Testis (tissue), 3 donors: ENCODE measurements around the gene DCST2. TPM values are rescaled to one million over a fixed set of nuclear protein-coding genes. Genes with fewer than 3 reads are reported as not detected.
A peak's percentile ranks its signal among the peaks of the same experiment; 100 is the strongest.
"Not testable (repeated sequence)": the region's sequence is repeated elsewhere in the genome, so short reads cannot be mapped to it uniquely, and the experiment has no call there.

Source experiments
- DNase-seq: peaks from one replicate; pipeline ENCODE4 v3.0.0-alpha.2; 2019
- H3K27ac ChIP-seq, 2 donors: fragments of 200-600 bp; sonication (generic); one replicate each; pipeline ENCODE4 v1.5.1; 2019
- H3K27me3 ChIP-seq: fragments of 200-600 bp; sonication (generic); one replicate; pipeline ENCODE4 v1.5.1; 2019
- H3K36me3 ChIP-seq: fragments of 200-600 bp; sonication (generic); one replicate; pipeline ENCODE4 v1.5.1; 2017; ENCODE audit warnings: low read depth; ENCODE audit errors: missing control alignments
- H3K4me1 ChIP-seq: fragments of 200-600 bp; sonication (generic); one replicate; pipeline ENCODE4 v1.5.1; 2019
- H3K4me3 ChIP-seq, 2 donors: fragments of 200-600 bp; sonication (generic); one replicate each; pipeline ENCODE4 v1.5.1; 2017 to 2019
- H3K9me3 ChIP-seq: fragments of 200-600 bp; sonication (generic); one replicate; pipeline ENCODE4 v1.5.1; 2017
- POLR2A ChIP-seq: fragments of 450-650 bp; IDR thresholded peaks from one replicate; pipeline ENCODE4 v1.6.1; 2017; ENCODE audit warnings: antibody characterized with exemption, mild to moderate bottlenecking, moderate library complexity
- WGBS, 2 donors: methylation state at CpG; one replicate each; pipeline ENCODE4 v1.1.5; 2018; 5-methylcytosine and 5-hydroxymethylcytosine counted together
- intact Hi-C: fragments of 100-400 bp; cut with DNase I; formaldehyde crosslinking; loops from one replicate; pipeline ENCODE4 v1.15.1; 2023; ENCODE audit warnings: low total_unique reads
- polyA plus RNA-seq: library from polyadenylated mRNA; stranded (reverse); fragments of 350-450 nt; fragmentation: Illumina TruSeq; extraction: RNeasy Lipid Tissue Mini Kit (QIAGEN cat#74804); gene quantifications from one replicate; pipeline ENCODE4 v1.2.3, GENCODE V29; 2014; ENCODE audit warnings: low read depth, low replicate concordance; ENCODE audit not compliant: insufficient read depth
- total RNA-seq, 2 donors: library from RNA; depleted of rRNA; stranded (reverse); fragments of >200 nt; gene quantifications; one replicate each; pipeline ENCODE4 v1.2.3, GENCODE V29; 2016
- TF ChIP-seq, protein P1 (sequence below), 3 experiments: fragments of 450-650 bp in 2 of 3; fragments of 200-600 bp in 1 of 3; sonication (generic) in 1 of 3; IDR thresholded peaks; one replicate each; pipeline ENCODE4 v1.5.1; 2016 to 2019; ENCODE audit warnings: antibody characterized with exemption in 3 of 3, mild to moderate bottlenecking in 2 of 3, moderate library complexity in 1 of 3

Gene DCST2
- total and polyA plus RNA-seq, 3 donors from 2014 or later = 9.9 to 20.4 (median 14.4) TPM

- intact Hi-C loops = no loop called here
- H3K27ac ChIP-seq = no peak overlapping the region
- H3K27me3 ChIP-seq = no peaks in the 10 kb centered on the region
- no peak overlapping the region for H3K4me3 ChIP-seq
- no peaks in the 10 kb centered on the region for H3K9me3 ChIP-seq
- no peaks in the 10 kb centered on the region for H3K36me3 ChIP-seq
- TF ChIP-seq, protein P1, sequence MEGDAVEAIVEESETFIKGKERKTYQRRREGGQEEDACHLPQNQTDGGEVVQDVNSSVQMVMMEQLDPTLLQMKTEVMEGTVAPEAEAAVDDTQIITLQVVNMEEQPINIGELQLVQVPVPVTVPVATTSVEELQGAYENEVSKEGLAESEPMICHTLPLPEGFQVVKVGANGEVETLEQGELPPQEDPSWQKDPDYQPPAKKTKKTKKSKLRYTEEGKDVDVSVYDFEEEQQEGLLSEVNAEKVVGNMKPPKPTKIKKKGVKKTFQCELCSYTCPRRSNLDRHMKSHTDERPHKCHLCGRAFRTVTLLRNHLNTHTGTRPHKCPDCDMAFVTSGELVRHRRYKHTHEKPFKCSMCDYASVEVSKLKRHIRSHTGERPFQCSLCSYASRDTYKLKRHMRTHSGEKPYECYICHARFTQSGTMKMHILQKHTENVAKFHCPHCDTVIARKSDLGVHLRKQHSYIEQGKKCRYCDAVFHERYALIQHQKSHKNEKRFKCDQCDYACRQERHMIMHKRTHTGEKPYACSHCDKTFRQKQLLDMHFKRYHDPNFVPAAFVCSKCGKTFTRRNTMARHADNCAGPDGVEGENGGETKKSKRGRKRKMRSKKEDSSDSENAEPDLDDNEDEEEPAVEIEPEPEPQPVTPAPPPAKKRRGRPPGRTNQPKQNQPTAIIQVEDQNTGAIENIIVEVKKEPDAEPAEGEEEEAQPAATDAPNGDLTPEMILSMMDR (IDR thresholded peaks at IDR 0.05) = no peak
- TF ChIP-seq POLR2A = no peak
- H3K4me1 ChIP-seq = peaks cover 15% of the 10 kb centered on the region
- DNase-seq = no peak
- 50 to 70% methylated on average over 16 of the region's 16 CpGs for WGBS, 2 donors
These were observed 35.3 kb downstream of the DCST2 start for GRCh38 chr1:154998201-154998780.

DNA sequence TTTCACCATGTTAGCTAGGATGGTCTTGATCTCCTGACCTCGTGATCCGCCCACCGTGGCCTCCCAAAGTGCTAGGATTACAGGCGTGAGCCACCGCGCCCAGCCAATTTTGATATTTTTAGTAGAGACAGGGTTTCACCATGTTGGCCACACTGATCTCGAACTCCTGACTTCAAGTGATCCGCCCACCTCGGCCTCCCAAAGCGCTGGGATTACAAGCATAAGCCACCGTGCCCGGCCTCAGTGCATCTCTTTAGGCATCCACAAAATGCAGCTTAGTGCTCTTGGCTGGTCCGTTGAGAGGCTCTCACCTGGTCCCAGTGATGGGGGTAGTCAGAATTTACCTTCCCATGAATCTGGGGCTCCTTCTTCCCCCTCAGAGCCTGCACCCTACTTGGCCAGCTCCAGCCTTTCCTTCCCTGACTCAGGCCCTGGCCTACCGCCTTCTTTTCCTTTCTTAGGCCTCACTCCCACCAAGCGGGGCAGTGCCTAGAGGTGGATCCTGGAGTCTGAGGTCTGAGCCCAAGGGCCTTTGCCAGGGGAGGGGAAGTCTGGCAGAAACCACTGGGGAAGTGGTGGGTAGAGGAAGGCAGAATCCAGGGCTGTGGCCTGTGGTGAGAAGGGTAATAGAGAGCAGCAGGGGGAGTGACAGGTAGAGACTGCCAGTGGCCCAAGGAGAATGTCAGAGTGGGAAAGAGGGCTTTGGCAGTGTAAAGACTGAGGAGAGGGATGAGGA lies 36.4 kb downstream of the DCST2 start:
- no peak for TF ChIP-seq POLR2A
- TF ChIP-seq, protein P1 (IDR thresholded peaks at IDR 0.05) = no peak
- intact Hi-C loops = no loop called here
- no peak overlapping the region for H3K27ac ChIP-seq
- no peak for DNase-seq
- H3K4me3 ChIP-seq = no peak overlapping the region
- no peaks in the 10 kb centered on the region for H3K27me3 ChIP-seq
- peaks cover 15% of the 10 kb centered on the region for H3K4me1 ChIP-seq
- H3K9me3 ChIP-seq = no peaks in the 10 kb centered on the region
- 79 to 87% methylated on average over 15 of the region's 15 CpGs for WGBS, 2 donors
- no peaks in the 10 kb centered on the region for H3K36me3 ChIP-seq

DNA sequence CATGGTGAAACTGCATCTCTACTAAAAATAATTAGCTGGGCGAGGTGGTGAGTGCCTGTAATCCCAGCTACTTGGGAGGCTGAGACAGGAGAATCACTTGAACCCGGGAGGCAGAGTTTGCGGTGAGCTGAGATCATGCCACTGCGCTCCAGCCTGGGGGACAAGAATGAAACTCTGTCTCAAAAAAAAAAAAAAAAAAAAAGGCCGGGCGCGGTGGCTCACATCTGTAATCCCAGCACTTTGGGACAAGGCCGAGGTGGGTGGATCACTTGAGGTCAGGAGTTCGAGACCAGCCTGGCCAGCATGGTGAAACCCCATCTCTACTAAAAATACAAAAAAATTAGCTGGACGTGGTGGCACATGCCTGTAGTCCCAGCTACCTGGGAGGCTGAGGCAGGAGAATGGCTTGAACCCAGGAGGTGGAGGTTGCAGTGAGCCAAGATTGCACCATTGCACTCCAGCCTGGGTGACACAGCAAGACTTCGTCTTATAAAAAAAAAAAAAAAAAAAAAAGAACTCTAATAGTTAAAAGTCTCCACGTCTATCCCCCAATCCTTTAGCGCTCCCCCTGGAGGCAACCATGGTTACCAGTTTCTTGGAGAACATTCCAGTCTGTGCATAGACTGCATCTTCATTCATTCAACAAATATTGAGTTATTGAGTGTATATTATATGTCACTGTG lies 38.1 kb downstream of the DCST2 start:
- intact Hi-C loops, H3K27ac ChIP-seq, H3K36me3 ChIP-seq, H3K9me3 ChIP-seq, H3K4me3 ChIP-seq, H3K27me3 ChIP-seq: not testable (repeated sequence)
- DNase-seq = peak; percentile 68
- TF ChIP-seq, protein P1 (IDR thresholded peaks at IDR 0.05) = peak in 2 of 3 experiments; percentile 31 to 34
- peaks cover 15% of the 10 kb centered on the region for H3K4me1 ChIP-seq
- 68 to 71% methylated on average over 13 of the region's 13 CpGs for WGBS, 2 donors

DNA sequence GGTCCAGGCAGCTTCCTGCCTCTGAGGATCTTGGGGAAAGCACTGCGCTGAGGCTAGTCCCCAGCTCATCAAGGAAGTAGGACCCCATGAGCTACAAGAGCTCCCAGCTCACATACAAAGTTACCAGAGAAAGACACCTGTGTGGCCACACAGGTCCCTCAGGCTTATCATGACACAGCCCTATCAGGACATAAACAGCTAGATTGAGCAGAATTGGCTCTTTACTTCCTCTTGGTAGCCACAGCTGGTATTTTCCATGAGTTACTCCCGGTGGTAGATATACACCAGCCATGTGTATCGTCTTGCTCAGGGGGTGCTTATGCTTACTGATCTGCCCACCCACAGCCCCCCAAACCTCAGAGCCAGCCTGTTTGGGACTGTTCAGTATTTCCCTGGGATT lies 39.0 kb downstream of the DCST2 start:
- Histone ChIP-seq H3K4me3 (no peak overlapping the region), H3K27me3 (no peaks in the 10 kb centered on the region), H3K9me3 (no peaks in the 10 kb centered on the region), H3K4me1 (peaks cover 7% of the 10 kb centered on the region), H3K36me3 (no peaks in the 10 kb centered on the region), H3K27ac (no peak overlapping the region)
- intact Hi-C loops = no loop called here
- no peak for DNase-seq
- 50 to 81% methylated on average over 2 to 3 of the region's 3 CpGs for WGBS, 2 donors
- TF ChIP-seq, protein P1 (IDR thresholded peaks at IDR 0.05) = no peak
- no peak for TF ChIP-seq POLR2A
